22Rv1 (cell line): ENCODE data around the gene NUDC.

Source experiments
- ZFX ChIP-seq: fragments of 450-650 bp; IDR thresholded peaks from 2 replicates; pipeline ENCODE4 v1.6.1; 2017; ENCODE audit warnings: antibody characterized with exemption, borderline replicate concordance
- TF ChIP-seq, protein P1 (sequence below): fragments of 450-650 bp; IDR thresholded peaks from 2 replicates; pipeline ENCODE4 v1.5.1; 2017; ENCODE audit warnings: mild to moderate bottlenecking

DNA sequence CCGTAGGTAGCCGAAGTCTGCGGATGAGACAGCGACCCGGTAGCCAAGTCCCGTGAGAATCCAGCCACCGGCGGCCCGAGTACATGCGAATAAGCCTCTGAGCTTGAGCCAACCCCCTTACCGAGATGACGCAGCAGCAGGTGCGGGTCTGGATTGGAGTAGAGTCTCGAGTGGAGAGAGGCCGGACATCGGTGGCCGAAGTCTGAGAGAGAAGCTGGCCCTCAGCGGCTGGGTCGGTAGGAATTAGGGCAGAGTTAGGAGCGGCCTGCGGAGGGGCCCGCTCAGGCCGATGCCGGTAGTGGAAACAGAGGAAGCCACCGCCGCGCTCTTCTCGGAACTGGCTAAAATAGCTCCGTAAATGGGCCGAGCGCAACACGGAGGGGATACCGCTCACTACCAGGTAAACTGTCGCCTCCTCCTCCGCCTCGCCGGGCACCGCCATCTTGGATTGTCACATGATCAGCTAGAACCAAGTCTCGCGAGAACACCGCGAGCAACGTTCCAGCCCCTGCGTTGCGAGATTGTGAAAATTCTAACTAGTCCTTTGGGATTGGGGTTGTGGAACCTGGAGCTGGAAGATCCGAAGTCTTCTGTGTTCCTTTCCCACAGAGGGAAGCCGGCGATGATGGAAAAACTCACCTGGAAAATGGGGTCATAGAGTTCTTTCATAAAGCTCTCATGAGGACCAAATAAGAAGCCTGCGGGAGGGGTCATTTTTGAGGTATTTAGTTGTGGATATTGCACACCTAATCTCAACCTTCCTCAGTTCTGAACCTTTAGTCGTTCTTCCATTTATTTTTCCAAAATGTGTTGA is 21.3 kb upstream of the NUDC start, which contains the start of gene GPATCH3:
- TF ChIP-seq, protein P1, sequence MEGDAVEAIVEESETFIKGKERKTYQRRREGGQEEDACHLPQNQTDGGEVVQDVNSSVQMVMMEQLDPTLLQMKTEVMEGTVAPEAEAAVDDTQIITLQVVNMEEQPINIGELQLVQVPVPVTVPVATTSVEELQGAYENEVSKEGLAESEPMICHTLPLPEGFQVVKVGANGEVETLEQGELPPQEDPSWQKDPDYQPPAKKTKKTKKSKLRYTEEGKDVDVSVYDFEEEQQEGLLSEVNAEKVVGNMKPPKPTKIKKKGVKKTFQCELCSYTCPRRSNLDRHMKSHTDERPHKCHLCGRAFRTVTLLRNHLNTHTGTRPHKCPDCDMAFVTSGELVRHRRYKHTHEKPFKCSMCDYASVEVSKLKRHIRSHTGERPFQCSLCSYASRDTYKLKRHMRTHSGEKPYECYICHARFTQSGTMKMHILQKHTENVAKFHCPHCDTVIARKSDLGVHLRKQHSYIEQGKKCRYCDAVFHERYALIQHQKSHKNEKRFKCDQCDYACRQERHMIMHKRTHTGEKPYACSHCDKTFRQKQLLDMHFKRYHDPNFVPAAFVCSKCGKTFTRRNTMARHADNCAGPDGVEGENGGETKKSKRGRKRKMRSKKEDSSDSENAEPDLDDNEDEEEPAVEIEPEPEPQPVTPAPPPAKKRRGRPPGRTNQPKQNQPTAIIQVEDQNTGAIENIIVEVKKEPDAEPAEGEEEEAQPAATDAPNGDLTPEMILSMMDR = no peak
- TF ChIP-seq ZFX = no peak
